HEK293 (cell line): ENCODE data around the gene LRP3.

Experiments
- GLI4 ChIP-seq: fragments of 450-650 bp; formaldehyde crosslinking; IDR thresholded peaks from 2 replicates; pipeline ENCODE4 v1.5.1; 2016; ENCODE audit warnings: missing biosample characterization, missing genetic modification characterization
- GLIS2 ChIP-seq: fragments of 450-650 bp; formaldehyde crosslinking; IDR thresholded peaks from 2 replicates; pipeline ENCODE4 v1.5.1; 2016; ENCODE audit warnings: missing biosample characterization, missing genetic modification characterization
- PATZ1 ChIP-seq: fragments of 450-650 bp; formaldehyde crosslinking; IDR thresholded peaks from 2 replicates; pipeline ENCODE4 v1.5.1; 2016; ENCODE audit warnings: missing biosample characterization, missing genetic modification characterization
- PBX3 ChIP-seq: sonication (generic); formaldehyde crosslinking; IDR thresholded peaks from 2 replicates; pipeline ENCODE4 v1.8.1; 2022; ENCODE audit warnings: mild to moderate bottlenecking, moderate library complexity, missing genetic modification reagents
- TCF7L2 ChIP-seq: IDR thresholded peaks from 2 replicates; pipeline ENCODE4 v1.6.1; 2011; ENCODE audit warnings: low read depth, mild to moderate bottlenecking, inconsistent platforms, low read length, moderate library complexity, borderline replicate concordance
- ZNF121 ChIP-seq: fragments of 450-650 bp; formaldehyde crosslinking; IDR thresholded peaks from 2 replicates; pipeline ENCODE4 v1.5.1; 2016; ENCODE audit warnings: missing biosample characterization, missing genetic modification characterization
- ZNF311 ChIP-seq: fragments of 450-650 bp; formaldehyde crosslinking; IDR thresholded peaks from 2 replicates; pipeline ENCODE4 v1.5.1; 2017; ENCODE audit warnings: missing biosample characterization, missing genetic modification characterization, borderline replicate concordance

- TF ChIP-seq ZNF121 (no peak), TCF7L2 (no peak), GLIS2 (tag by site-specific recombination) (no peak), ZNF311 (tag by site-specific recombination) (no peak), GLI4 (tag by site-specific recombination) (no peak), PBX3 (CRISPR knock-in tag) (no peak), PATZ1 (no peak)
These were observed 25.6 kb upstream of the LRP3 start for GRCh38 chr19:33168528-33168927.
